Upper lobe of right lung (tissue), 1 donor: Measurements from ENCODE around the gene CYP39A1. TPM values are rescaled to one million over a fixed set of nuclear protein-coding genes. Genes with fewer than 3 reads are reported as not detected.

Source experiments
- ATAC-seq: fragments of 200-7000 bp; cut with Tn5 transposase; one replicate; pipeline ENCODE4 v1.9.1; 2020; ENCODE audit warnings: mild to moderate bottlenecking, moderate library complexity
- DNase-seq: peaks from one replicate; pipeline ENCODE4 v3.0.0-alpha.2; 2020
- H3K27ac ChIP-seq: fragments of 200-600 bp; one replicate; pipeline ENCODE4 v1.8.0; 2022
- H3K27me3 ChIP-seq: fragments of 200-600 bp; one replicate; pipeline ENCODE4 v1.8.0; 2022; ENCODE audit warnings: mild to moderate bottlenecking
- H3K36me3 ChIP-seq: fragments of 200-600 bp; one replicate; pipeline ENCODE4 v1.8.0; 2022
- H3K4me1 ChIP-seq: fragments of 200-600 bp; one replicate; pipeline ENCODE4 v1.8.0; 2022
- H3K4me3 ChIP-seq: fragments of 200-600 bp; one replicate; pipeline ENCODE4 v1.8.0; 2022; ENCODE audit warnings: mild to moderate bottlenecking
- H3K9me3 ChIP-seq: fragments of 200-600 bp; one replicate; pipeline ENCODE4 v1.8.0; 2022
- intact Hi-C: fragments of 100-400 bp; cut with DNase I; formaldehyde crosslinking; loops from one replicate; pipeline ENCODE4 v1.11.0; 2022
- total RNA-seq: library from RNA; stranded (reverse); fragmentation: NEBNext Ultra II Directional; extraction: Animal tissue kit (Norgen Biotek cat#: 25700); gene quantifications from one replicate; pipeline ENCODE4 v1.2.1, GENCODE V29; 2021
- TF ChIP-seq, protein P1 (sequence below): fragments of 200-600 bp; IDR thresholded peaks from one replicate; pipeline ENCODE4 v1.8.0; 2022; ENCODE audit warnings: antibody characterized with exemption
- donor health status: DM: no; HTN: yes; CAD: no; lungs with severe emphysema.

CYP39A1 gene
- total RNA-seq, 1 donor from 2014 or later, result 7.8 TPM

DNA sequence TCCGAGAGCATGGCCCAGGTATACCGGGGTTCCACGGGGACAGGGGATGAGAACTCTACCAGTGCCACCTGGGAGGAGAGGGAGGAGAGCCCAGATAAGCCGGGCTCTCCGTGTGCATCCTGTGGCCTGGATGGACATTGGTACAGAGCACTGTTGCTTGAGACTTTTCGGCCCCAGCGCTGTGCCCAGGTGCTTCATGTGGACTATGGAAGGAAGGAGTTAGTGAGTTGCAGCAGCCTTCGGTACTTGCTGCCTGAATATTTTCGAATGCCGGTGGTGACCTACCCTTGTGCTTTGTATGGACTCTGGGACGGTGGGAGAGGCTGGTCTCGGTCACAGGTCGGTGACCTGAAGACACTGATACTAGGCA lies 36.3 kb upstream of the CYP39A1 start:
- no peak for DNase-seq
- ATAC-seq, result no peak

GRCh38 chr6:46688117-46688965 lies 35.7 kb upstream of the CYP39A1 start:
- intact Hi-C loops, result no loop called here
- DNase-seq (peak; percentile 55), ATAC-seq (no peak)
- H3K4me3 ChIP-seq, result no peak overlapping the region
- no peaks in the 10 kb centered on the region for H3K4me1 ChIP-seq
- no peaks in the 10 kb centered on the region for H3K9me3 ChIP-seq
- H3K36me3 ChIP-seq, result no peaks in the 10 kb centered on the region
- H3K27me3 ChIP-seq, result no peaks in the 10 kb centered on the region
- TF ChIP-seq, protein P1, sequence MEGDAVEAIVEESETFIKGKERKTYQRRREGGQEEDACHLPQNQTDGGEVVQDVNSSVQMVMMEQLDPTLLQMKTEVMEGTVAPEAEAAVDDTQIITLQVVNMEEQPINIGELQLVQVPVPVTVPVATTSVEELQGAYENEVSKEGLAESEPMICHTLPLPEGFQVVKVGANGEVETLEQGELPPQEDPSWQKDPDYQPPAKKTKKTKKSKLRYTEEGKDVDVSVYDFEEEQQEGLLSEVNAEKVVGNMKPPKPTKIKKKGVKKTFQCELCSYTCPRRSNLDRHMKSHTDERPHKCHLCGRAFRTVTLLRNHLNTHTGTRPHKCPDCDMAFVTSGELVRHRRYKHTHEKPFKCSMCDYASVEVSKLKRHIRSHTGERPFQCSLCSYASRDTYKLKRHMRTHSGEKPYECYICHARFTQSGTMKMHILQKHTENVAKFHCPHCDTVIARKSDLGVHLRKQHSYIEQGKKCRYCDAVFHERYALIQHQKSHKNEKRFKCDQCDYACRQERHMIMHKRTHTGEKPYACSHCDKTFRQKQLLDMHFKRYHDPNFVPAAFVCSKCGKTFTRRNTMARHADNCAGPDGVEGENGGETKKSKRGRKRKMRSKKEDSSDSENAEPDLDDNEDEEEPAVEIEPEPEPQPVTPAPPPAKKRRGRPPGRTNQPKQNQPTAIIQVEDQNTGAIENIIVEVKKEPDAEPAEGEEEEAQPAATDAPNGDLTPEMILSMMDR, result no peak
- H3K27ac ChIP-seq, result no peak overlapping the region

More for the DNA sequence above, 36.3 kb upstream of the CYP39A1 start:
- no peak overlapping the region for H3K4me3 ChIP-seq
- no peaks in the 10 kb centered on the region for H3K4me1 ChIP-seq
- H3K27ac ChIP-seq, result no peak overlapping the region
- TF ChIP-seq, protein P1, result no peak
- intact Hi-C loops, result no loop called here
- no peaks in the 10 kb centered on the region for H3K27me3 ChIP-seq
- H3K9me3 ChIP-seq, result no peaks in the 10 kb centered on the region
- H3K36me3 ChIP-seq, result no peaks in the 10 kb centered on the region

- Histone ChIP-seq H3K9me3 (no peaks in the 10 kb centered on the region), H3K27me3 (no peaks in the 10 kb centered on the region), H3K4me1 (no peaks in the 10 kb centered on the region), H3K27ac (no peak within 1 kb of the TSS), H3K4me3 (no peak within 1 kb of the TSS), H3K36me3 (no peaks in the 10 kb centered on the region)
- intact Hi-C loops, result no loop called here
- ATAC-seq (no peak), DNase-seq (peak; percentile 62)
- TF ChIP-seq, protein P1, result no peak
Observed at GRCh38 chr6:46687619-46688097, 35.0 kb upstream of the CYP39A1 start, which contains the start of gene TDRD6. TDRD6 (plus strand) TSS chr6:46687885; CDS start chr6:46688129, 244 bp downstream.

DNA sequence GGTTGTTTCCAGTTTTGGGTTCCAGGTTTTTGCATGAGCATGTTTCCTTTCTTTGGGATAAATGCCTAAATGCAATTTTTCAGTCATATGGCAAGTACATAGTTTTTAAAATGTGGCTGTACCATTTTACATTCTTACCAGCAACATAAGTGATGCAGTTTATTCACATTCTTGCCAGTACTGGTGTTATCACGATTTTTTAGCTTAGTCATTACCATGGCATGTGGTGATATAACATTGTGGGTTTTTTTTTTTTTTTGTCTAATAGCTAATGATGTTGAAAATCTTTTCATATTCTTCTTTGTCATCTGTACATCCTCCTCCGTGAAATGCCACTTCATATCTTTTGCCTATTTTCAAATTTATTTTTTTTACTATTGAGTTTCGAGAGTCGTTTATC lies 32.2 kb upstream of the CYP39A1 start:
- Histone ChIP-seq H3K27ac (no peak overlapping the region), H3K27me3 (no peaks in the 10 kb centered on the region), H3K9me3 (no peaks in the 10 kb centered on the region), H3K4me3 (no peak overlapping the region), H3K36me3 (no peaks in the 10 kb centered on the region), H3K4me1 (no peaks in the 10 kb centered on the region)
- TF ChIP-seq, protein P1, result no peak
- no peak for ATAC-seq
- intact Hi-C loops, result no loop called here
- no peak for DNase-seq

GRCh38 chr6:46677314-46677654 lies 24.7 kb upstream of the CYP39A1 start:
- intact Hi-C loops, result no loop called here
- Histone ChIP-seq H3K9me3 (no peaks in the 10 kb centered on the region), H3K4me1 (no peaks in the 10 kb centered on the region), H3K4me3 (no peak overlapping the region), H3K27ac (no peak overlapping the region), H3K36me3 (peaks cover 13% of the 10 kb centered on the region), H3K27me3 (no peaks in the 10 kb centered on the region)
- no peak for DNase-seq
- TF ChIP-seq, protein P1, result no peak
- ATAC-seq, result no peak
